Stimulated activated CD8-positive, alpha-beta memory T cell treated with anti-CD3 and anti-CD28 coated beads, Interleukin-7, amount 100 ng/mL, for 4 hours (primary cell): Measurements from ENCODE around the gene GMDS.

ENCODE experiments used
- DNase-seq, 2 donors: peaks; one replicate each; pipeline ENCODE4 v3.0.0-alpha.2; 2020; ENCODE audit warnings: low read depth in 2 of 2

Gene GMDS

DNA sequence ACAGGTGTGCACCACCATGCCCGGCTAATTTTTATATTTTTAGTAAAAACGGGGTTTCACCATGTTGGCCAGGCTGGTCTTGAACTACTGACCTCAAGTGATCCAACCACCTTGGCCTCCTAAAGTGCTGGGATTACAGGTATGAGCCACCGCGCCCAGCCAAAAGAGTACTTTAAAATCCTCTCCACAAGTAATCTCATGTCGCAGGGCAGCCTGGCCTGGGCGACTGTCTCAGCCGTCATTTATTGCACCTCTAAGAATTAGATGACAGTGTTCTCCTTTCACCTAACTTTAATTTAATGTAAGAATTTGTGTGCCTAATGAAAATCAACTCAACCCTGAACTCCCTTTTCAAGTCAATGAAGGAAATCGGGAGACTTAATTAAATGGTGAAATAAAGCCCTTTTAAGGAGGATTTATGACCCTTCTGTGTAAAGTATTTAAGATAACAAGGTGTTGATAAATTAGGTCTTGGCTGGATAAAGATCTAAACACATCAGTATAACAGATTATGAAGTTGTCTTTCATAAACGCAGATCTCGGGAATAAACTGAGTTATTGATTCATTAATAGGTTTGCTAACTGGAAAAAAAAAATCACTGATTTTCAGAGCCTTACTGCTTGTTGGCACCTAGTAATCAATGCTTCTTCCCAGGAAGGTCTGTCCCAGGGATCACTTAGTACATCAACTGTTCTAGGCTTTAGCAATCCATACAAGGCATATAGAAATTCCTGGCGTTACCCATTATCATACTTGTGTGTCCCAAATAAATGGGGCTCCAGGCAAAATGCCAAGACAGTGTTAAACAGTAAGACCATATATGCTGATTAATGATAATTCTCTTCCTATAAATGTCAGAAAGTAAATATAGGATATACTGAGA lies 209.3 kb downstream of the GMDS start:
- no peak for DNase-seq

DNA sequence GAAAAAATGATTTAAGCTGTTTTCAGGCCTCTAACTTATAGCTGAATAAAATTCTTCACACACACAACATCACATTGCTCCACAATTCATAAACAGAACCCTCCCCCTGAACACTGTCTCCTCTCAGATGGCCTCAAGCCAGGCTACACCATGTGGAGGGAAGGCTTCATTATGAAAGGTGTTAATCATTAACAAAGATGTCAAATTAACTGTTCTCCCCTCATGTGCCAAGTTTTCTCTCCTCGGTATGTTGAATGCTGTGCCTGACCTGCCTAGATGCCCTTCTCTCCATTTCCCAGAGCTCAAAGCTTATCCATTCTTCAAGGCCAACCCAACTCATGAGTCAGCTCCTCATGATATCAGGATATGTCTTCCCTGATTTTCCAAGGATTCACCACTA lies 210.4 kb downstream of the GMDS start:
- no peak for DNase-seq

DNA sequence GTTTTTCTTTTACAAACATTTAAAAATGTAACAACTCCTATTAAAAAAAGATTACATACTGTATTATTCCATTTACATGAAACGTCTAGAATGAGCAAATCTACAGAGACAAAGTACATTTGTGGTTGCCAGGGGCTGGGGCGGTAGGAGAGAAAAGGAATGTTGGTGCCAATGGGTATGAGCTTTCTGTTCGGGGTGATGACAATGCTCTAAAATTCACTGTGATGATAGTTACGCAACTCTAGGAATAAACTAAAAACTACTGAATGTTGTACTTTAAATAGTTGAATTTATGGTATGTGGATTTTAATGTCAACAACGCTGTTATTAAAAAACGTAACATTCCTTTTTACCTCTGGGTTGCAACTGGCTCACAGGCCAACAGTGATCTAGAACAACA lies 211.1 kb downstream of the GMDS start:
- DNase-seq = no peak

- no peak for DNase-seq
These were observed 211.9 kb downstream of the GMDS start for GRCh38 chr6:2033544-2033943.

GRCh38 chr6:2030682-2031244 lies 214.6 kb downstream of the GMDS start:
- no peak for DNase-seq

GRCh38 chr6:2029952-2030351 lies 215.5 kb downstream of the GMDS start:
- DNase-seq = no peak

DNA sequence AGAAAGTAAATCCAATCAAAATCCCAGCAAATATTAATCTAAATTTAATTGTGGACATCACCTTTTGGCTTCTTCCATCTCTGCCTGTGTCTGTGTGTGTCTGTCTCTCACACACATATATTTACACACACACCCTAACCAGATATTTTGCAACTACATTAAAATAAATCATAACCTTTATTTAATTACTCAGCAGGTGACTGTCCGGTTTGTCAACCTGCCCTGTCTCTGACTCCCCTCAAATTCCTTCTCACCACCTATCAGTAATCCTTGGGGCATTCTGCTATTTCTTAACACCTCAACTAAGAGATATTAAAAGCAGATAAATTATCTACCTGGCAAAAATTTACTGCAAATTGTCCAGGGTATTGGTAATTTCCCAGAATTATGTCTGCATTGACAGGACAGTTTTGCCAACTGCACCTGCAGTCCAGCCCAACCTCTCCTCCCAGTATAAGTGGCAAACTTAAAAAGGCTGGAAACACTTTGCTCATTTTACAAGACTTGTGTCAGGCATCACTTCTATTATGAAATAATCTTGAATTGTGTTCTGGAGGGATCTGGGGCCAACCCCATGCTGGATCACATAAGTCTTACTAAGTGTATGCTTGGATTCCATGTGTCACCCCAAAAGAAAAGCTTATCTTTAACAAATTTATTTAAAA lies 216.1 kb downstream of the GMDS start:
- no peak for DNase-seq

DNA sequence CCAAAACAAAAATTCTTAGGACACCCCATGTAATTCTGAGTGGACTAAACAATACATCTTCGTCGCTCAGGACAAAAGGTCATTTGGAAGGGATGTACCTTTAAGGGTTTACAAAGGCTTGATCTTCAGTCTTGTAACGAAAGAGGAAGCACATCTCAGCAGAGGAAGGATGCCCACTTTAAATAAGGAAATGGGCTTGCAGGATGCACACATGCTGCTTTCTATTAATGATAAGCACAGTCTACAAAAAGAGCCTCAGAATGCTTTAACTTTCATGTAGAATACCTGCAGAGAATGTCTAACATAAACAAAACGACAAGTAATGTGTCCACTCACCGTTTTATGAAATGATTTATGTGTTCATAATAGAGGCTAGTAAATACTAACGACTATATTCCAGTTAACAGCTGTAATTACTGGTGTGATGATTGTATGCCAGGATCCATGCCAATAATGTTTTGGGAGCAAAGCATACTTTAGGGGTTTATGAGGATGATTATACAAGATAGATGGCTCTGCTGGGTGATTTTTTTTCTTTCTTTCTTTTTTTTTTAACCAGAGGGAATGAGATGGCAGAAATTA lies 216.9 kb downstream of the GMDS start:
- no peak for DNase-seq

DNA sequence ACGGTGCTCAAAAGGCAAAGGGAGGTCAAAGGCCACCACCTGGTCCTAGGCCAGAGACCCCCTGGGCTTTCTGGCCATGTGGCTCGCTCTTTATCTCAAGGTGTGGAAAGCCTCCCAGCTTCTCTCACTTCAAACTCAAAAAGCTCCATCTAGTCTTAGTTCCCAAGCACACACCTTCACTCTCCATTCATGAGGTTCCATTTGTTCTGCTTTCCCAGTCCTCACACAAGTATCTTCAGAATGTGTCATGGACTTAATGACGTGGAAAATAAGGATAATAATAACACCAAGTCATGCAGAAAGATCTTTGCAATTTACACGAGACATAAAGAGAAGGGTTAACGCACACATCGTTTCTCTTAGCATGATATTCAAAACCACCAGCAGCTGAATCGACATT lies 219.3 kb downstream of the GMDS start:
- DNase-seq = no peak

- DNase-seq = no peak
These were observed 223.7 kb downstream of the GMDS start for GRCh38 chr6:2021713-2022125.

DNA sequence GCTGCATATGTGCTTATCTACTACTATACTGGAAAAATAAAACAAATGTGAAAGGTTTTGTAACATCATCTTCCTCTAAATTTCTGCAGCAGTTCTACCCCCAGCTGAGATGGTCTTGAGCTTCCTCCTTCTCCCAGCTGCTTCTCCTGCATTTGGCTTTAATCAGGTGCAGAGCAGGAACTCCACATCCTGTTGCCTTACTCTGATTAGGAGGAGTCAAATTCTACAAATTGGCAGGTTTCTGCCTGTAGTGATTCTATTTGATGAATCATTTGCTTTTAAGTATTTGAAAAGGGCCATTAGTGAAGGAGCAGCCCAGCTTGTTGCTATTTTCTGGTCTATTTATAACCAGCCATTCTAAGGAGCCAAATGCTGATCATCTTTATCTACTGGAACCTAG lies 224.5 kb downstream of the GMDS start:
- no peak for DNase-seq

- DNase-seq = no peak
These were observed 226.4 kb downstream of the GMDS start for GRCh38 chr6:2019051-2019450.

- DNase-seq = no peak
These were observed 229.4 kb downstream of the GMDS start for GRCh38 chr6:2016040-2016439.

GRCh38 chr6:2008383-2008976 lies 236.9 kb downstream of the GMDS start:
- no peak for DNase-seq

DNA sequence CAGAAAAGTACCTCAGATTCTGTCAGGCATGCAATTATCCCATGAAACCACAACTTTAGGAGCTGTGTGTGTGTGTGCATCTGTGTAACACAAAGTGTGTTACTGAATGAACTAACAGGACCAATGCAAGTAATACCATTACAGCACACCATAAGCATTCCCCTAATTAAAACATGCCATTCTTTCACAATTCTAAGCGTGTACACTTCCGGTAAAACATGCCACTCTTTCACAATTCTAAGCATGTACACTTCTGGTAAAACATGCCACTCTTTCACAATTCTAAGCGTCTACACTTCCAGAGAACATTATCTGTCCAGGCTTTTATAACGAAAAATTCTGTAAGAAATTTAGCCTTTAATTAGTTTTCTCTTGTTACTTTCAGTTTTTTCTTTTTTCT lies 238.2 kb downstream of the GMDS start:
- no peak for DNase-seq

- no peak for DNase-seq
These were observed 240.5 kb downstream of the GMDS start for GRCh38 chr6:2004888-2005287.

- no peak for DNase-seq
These were observed 244.4 kb downstream of the GMDS start for GRCh38 chr6:2000962-2001361.

DNA sequence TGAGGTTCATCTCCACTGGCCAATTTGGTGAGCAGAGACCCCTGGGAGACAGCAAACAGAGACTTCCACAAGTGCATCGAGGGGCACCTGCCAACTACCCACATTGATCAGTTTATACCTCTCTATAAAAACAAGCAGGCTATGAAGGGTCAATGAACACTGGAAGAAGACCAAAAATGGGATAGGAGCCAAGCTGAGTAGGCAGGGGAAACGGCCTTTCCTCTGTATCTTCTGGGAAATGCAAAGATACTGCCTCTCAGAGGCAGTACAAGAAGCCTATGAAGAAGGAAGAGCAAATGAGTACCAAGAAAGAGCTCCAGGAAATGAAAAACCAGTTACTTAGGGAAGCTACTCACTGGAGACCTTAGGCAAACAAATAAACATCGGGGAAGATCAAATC lies 247.7 kb downstream of the GMDS start:
- no peak for DNase-seq

DNA sequence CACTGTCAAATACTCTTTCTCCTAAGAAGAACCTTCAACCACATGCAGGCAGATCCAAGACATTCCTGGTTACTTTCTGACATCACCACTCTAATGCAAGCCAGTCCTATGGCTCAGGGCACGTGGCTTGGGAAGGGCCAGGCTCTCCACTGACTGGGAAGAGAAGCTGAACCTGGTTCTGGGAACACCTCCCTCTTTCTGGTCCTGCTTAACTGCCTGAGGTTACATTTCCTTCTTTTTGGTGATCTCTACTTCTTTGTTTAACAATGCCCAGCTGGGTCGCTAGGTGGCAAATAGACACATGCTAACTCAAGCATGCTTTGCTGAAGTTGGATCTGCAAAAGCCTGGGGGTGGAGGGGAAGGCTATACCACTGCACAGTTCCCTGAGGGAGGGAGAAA lies 249.8 kb downstream of the GMDS start:
- DNase-seq = no peak

DNA sequence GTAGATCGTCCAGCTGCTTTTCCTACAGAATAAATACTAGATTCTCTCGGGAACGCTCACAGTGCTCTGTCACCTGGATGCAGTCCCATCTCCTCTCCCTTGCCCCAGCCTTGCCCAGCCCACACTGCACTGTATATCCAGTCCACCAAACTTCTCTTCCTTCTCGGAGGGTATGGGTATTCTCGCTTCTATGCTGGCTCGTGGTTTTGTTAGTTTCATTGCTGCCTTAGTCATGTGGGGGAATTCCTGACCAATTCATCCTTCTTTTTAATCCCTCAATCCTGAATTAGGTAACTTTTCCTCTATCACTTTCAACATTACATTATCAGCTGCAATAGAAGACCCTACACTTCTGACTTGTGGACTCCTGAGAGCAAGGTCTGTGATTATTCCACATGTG lies 252.4 kb downstream of the GMDS start:
- DNase-seq = no peak

- DNase-seq = no peak
These were observed 254.0 kb downstream of the GMDS start for GRCh38 chr6:1991332-1991878.

DNA sequence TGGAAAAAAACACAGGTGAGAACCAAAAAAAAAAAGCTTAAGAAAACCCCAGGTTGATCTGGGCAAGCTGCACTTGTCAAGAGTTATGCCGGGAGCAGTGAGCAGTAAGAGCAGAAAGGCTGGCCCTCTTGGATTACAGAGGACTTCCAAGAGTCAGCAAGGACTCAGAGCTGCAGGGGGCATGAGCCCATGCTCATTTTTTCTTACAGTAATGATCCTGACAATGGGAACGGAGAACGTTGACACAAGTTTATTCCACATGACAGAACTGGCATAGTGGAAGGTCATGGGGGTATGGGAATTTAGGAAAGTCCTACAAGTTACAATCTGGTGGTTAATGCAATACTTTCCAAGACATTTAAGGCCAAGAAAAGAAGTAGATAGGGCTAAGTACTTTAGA lies 256.6 kb downstream of the GMDS start:
- no peak for DNase-seq
